SJSA1 (cell line): ENCODE results near the gene SETSIP. TPM values are rescaled to one million over a fixed set of nuclear protein-coding genes. Genes with fewer than 3 reads are reported as not detected.
A peak's percentile ranks its signal among the peaks of the same experiment; 100 is the strongest.
"Not testable (repeated sequence)": the region's sequence is repeated elsewhere in the genome, so short reads cannot be mapped to it uniquely, and the experiment has no call there.

Experiments used
- DNase-seq, 2 experiments: peaks; one replicate each; pipeline ENCODE4 v3.0.0-alpha.2; 2015 to 2020; ENCODE audit warnings: low spot score in 2 of 2, low read depth in 1 of 2
- H3K27ac ChIP-seq: fragments of 250-450 bp; sonication (Bioruptor Pico); 2 replicates; pipeline ENCODE4 v1.5.1; 2020; ENCODE audit warnings: mild to moderate bottlenecking, moderate library complexity
- H3K27me3 ChIP-seq: fragments of 250-450 bp; sonication (Bioruptor Pico); replicated peaks from 2 replicates; pipeline ENCODE4 v1.5.1; 2020; ENCODE audit warnings: mild to moderate bottlenecking, moderate library complexity
- H3K36me3 ChIP-seq: fragments of 250-450 bp; sonication (Bioruptor Pico); 2 replicates; pipeline ENCODE4 v1.5.1; 2020; ENCODE audit warnings: mild to moderate bottlenecking
- H3K4me1 ChIP-seq: fragments of 250-450 bp; sonication (Bioruptor Pico); replicated peaks from 2 replicates; pipeline ENCODE4 v1.6.1; 2021; ENCODE audit warnings: mild to moderate bottlenecking
- H3K4me3 ChIP-seq: fragments of 250-450 bp; sonication (Bioruptor Pico); 2 replicates; pipeline ENCODE4 v1.5.1; 2020; ENCODE audit warnings: mild to moderate bottlenecking
- H3K9me3 ChIP-seq: fragments of 250-450 bp; sonication (Bioruptor Pico); replicated peaks from 2 replicates; pipeline ENCODE4 v1.5.1; 2020; ENCODE audit warnings: mild to moderate bottlenecking
- total RNA-seq: library from RNA; depleted of rRNA; stranded (reverse); fragments of >200 nt; shearing (Covaris generic); gene quantifications from 2 replicates; pipeline ENCODE4 v1.2.3, GENCODE V29; 2014

SETSIP gene
- total RNA-seq, 1 experiment from 2014 or later: not detected

GRCh38 chr1:92081031-92081430, 5.8 kb upstream of the SETSIP start:
- H3K36me3 ChIP-seq: no peaks in the 10 kb centered on the region
- no peaks in the 10 kb centered on the region for H3K4me1 ChIP-seq
- peak overlapping the region; percentile 52 for H3K4me3 ChIP-seq
- H3K9me3 ChIP-seq: peaks cover 11% of the 10 kb centered on the region; the same call in 1 of the 2 replicates
- H3K27me3 ChIP-seq: no peaks in the 10 kb centered on the region
- DNase-seq: no peak
- H3K27ac ChIP-seq: no peak overlapping the region

GRCh38 chr1:92080128-92080985, 5.1 kb upstream of the SETSIP start, which contains the start of gene BTBD8:
TSS of gene BTBD8 (plus strand) at chr1:92080345. CDS start at chr1:92080572, 227 bp downstream.
- DNase-seq: peak; percentile 76 to 81
- H3K4me3 ChIP-seq: peak within 1 kb of the TSS; percentile 52
- no peaks in the 10 kb centered on the region for H3K36me3 ChIP-seq
- H3K9me3 ChIP-seq: peaks cover 6% of the 10 kb centered on the region; the same call in 1 of the 2 replicates
- no peak within 1 kb of the TSS for H3K27ac ChIP-seq
- H3K27me3 ChIP-seq: no peaks in the 10 kb centered on the region
- H3K4me1 ChIP-seq: no peaks in the 10 kb centered on the region

- H3K4me3 ChIP-seq: peak overlapping the region; percentile 52; the same call in 1 of the 2 replicates
These were observed 4.2 kb upstream of the SETSIP start for GRCh38 chr1:92079441-92079840.

GRCh38 chr1:92078077-92078476, 2.9 kb upstream of the SETSIP start:
- DNase-seq, H3K4me1 ChIP-seq, H3K27ac ChIP-seq, H3K9me3 ChIP-seq, H3K27me3 ChIP-seq, H3K36me3 ChIP-seq, H3K4me3 ChIP-seq: not testable (repeated sequence)

More at GRCh38 chr1:92079441-92079840, 4.2 kb upstream of the SETSIP start:
- H3K36me3 ChIP-seq: no peaks in the 10 kb centered on the region
- no peak for DNase-seq
- H3K9me3 ChIP-seq: no peaks in the 10 kb centered on the region
- H3K27ac ChIP-seq: no peak overlapping the region
- no peaks in the 10 kb centered on the region for H3K27me3 ChIP-seq
- H3K4me1 ChIP-seq: no peaks in the 10 kb centered on the region

- no peaks in the 10 kb centered on the region for H3K27me3 ChIP-seq
- H3K36me3 ChIP-seq: no peaks in the 10 kb centered on the region
- no peak for DNase-seq
- H3K4me1 ChIP-seq: no peaks in the 10 kb centered on the region
- no peak overlapping the region for H3K4me3 ChIP-seq
- no peak overlapping the region for H3K27ac ChIP-seq
- no peaks in the 10 kb centered on the region for H3K9me3 ChIP-seq
These were observed 1.2 kb upstream of the SETSIP start for GRCh38 chr1:92076363-92076762.

GRCh38 chr1:92074446-92074845, 765 bp downstream of the SETSIP start:
- not testable (repeated sequence) for H3K36me3 ChIP-seq, H3K4me3 ChIP-seq

GRCh38 chr1:92070892-92071291, 4.3 kb downstream of the SETSIP start:
- H3K4me1 ChIP-seq: no peaks in the 10 kb centered on the region
- no peaks in the 10 kb centered on the region for H3K9me3 ChIP-seq
- H3K4me3 ChIP-seq: no peak overlapping the region
- no peak overlapping the region for H3K27ac ChIP-seq
- DNase-seq: no peak
- H3K36me3 ChIP-seq: no peaks in the 10 kb centered on the region
- no peaks in the 10 kb centered on the region for H3K27me3 ChIP-seq

More at GRCh38 chr1:92074446-92074845, 765 bp downstream of the SETSIP start:
- H3K9me3 ChIP-seq, H3K4me1 ChIP-seq, DNase-seq, H3K27ac ChIP-seq, H3K27me3 ChIP-seq: not testable (repeated sequence)

GRCh38 chr1:92066321-92066720, 8.9 kb downstream of the SETSIP start:
- no peaks in the 10 kb centered on the region for H3K36me3 ChIP-seq
- no peaks in the 10 kb centered on the region for H3K4me1 ChIP-seq
- no peak overlapping the region for H3K4me3 ChIP-seq
- H3K9me3 ChIP-seq: no peaks in the 10 kb centered on the region
- H3K27me3 ChIP-seq: 0 out of 2 replicates have a peak, but pooled peaks cover 2% of the 10 kb centered on the region
- DNase-seq: no peak
- no peak overlapping the region for H3K27ac ChIP-seq

GRCh38 chr1:92065042-92065441, 10.2 kb downstream of the SETSIP start:
- no peak for DNase-seq
- Histone ChIP-seq H3K4me3 (no peak overlapping the region), H3K9me3 (no peaks in the 10 kb centered on the region), H3K36me3 (no peaks in the 10 kb centered on the region), H3K27me3 (0 out of 2 replicates have a peak, but pooled peaks cover 2% of the 10 kb centered on the region), H3K4me1 (no peaks in the 10 kb centered on the region), H3K27ac (no peak overlapping the region)

GRCh38 chr1:92051948-92052347, 23.3 kb downstream of the SETSIP start:
- Histone ChIP-seq H3K4me3 (no peak overlapping the region), H3K27ac (no peak overlapping the region), H3K4me1 (no peaks in the 10 kb centered on the region), H3K27me3 (0 out of 2 replicates have a peak, but pooled peaks cover 5% of the 10 kb centered on the region), H3K36me3 (no peaks in the 10 kb centered on the region), H3K9me3 (no peaks in the 10 kb centered on the region)
- DNase-seq: no peak

GRCh38 chr1:92045766-92046495, 29.3 kb downstream of the SETSIP start:
- Histone ChIP-seq H3K36me3 (no peaks in the 10 kb centered on the region), H3K4me1 (no peaks in the 10 kb centered on the region), H3K4me3 (no peak overlapping the region), H3K27ac (no peak overlapping the region), H3K9me3 (no peaks in the 10 kb centered on the region), H3K27me3 (0 out of 2 replicates have a peak, but pooled peaks cover 2% of the 10 kb centered on the region)
- no peak for DNase-seq

GRCh38 chr1:92043621-92044020, 31.6 kb downstream of the SETSIP start:
- Histone ChIP-seq H3K9me3 (no peaks in the 10 kb centered on the region), H3K4me1 (no peaks in the 10 kb centered on the region), H3K4me3 (no peak overlapping the region), H3K36me3 (no peaks in the 10 kb centered on the region), H3K27ac (no peak overlapping the region), H3K27me3 (0 out of 2 replicates have a peak, but pooled peaks cover 2% of the 10 kb centered on the region)
- no peak for DNase-seq

GRCh38 chr1:92040971-92041370, 34.2 kb downstream of the SETSIP start:
- no peaks in the 10 kb centered on the region for H3K36me3 ChIP-seq
- no peaks in the 10 kb centered on the region for H3K4me1 ChIP-seq
- no peak for DNase-seq
- no peaks in the 10 kb centered on the region for H3K27me3 ChIP-seq
- H3K9me3 ChIP-seq: no peaks in the 10 kb centered on the region
- H3K27ac ChIP-seq: no peak overlapping the region
- H3K4me3 ChIP-seq: no peak overlapping the region
